GM12891 (cell line): ENCODE data around the gene ANAPC2.

Source experiments
- POLR2A ChIP-seq: IDR thresholded peaks from 2 replicates; pipeline ENCODE4 v1.6.1; 2011; ENCODE audit warnings: low read depth, low read length, control low read depth
- POLR2AphosphoS5 ChIP-seq: IDR thresholded peaks from 2 replicates; pipeline ENCODE4 v1.6.1; 2011; ENCODE audit warnings: low read depth, low read length, control low read depth
- SPI1 ChIP-seq: IDR thresholded peaks from 2 replicates; pipeline ENCODE4 v1.6.1; 2011; ENCODE audit warnings: low read depth, low read length, control low read depth
- TAF1 ChIP-seq: IDR thresholded peaks from 2 replicates; pipeline ENCODE4 v1.6.1; 2011; ENCODE audit warnings: low read depth, low read length, control low read depth

- TF ChIP-seq POLR2A (no peak), POLR2AphosphoS5 (no peak), TAF1 (no peak), SPI1 (no peak)
Observed at GRCh38 chr9:137217276-137218211, 29.2 kb upstream of the ANAPC2 start.
